ENCODE results near the gene NEDD4L.

DNA sequence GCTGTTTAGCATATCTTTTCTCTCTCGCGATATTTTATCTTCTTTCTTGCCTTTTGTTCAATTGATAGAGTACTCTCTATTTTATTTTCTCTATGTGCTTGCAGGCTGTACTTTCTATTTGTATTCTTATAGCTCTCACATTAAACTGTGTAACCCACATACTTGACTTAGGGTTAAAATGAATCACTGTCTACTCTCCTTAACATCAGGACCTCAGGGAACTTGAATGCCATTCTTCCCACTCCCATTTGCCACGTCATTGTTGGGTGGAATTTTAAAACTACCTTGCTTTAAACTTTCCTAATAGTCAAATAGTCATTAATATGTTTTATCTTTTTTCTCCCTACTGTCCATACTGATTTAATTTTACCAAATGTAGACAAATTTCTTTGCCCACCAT is 315.2 kb downstream of the NEDD4L start:
- TF ChIP-seq POLR2AphosphoS5 (IDR thresholded peaks at IDR 0.05) (no peak), POLR2A (IDR thresholded peaks at IDR 0.05; ENCODE audit: low read depth) (no peak), EP300 (IDR thresholded peaks at IDR 0.05) (no peak)
- TF ChIP-seq, protein P1, sequence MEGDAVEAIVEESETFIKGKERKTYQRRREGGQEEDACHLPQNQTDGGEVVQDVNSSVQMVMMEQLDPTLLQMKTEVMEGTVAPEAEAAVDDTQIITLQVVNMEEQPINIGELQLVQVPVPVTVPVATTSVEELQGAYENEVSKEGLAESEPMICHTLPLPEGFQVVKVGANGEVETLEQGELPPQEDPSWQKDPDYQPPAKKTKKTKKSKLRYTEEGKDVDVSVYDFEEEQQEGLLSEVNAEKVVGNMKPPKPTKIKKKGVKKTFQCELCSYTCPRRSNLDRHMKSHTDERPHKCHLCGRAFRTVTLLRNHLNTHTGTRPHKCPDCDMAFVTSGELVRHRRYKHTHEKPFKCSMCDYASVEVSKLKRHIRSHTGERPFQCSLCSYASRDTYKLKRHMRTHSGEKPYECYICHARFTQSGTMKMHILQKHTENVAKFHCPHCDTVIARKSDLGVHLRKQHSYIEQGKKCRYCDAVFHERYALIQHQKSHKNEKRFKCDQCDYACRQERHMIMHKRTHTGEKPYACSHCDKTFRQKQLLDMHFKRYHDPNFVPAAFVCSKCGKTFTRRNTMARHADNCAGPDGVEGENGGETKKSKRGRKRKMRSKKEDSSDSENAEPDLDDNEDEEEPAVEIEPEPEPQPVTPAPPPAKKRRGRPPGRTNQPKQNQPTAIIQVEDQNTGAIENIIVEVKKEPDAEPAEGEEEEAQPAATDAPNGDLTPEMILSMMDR (IDR thresholded peaks at IDR 0.05), result no peak

Measured in esophagus muscularis mucosa (tissue), 4 donors.